Prostate gland (tissue), 2 donors: ENCODE results near the gene TNFRSF1B.

Experiments used
- POLR2A ChIP-seq: fragments of 450-650 bp; IDR thresholded peaks from one replicate; pipeline ENCODE4 v1.6.1; 2016; ENCODE audit warnings: antibody characterized with exemption, mild to moderate bottlenecking
- POLR2AphosphoS5 ChIP-seq: sonication (generic); formaldehyde crosslinking; IDR thresholded peaks from one replicate; pipeline ENCODE4 v1.6.1; 2017; ENCODE audit warnings: antibody characterized with exemption
- TF ChIP-seq, protein P1 (sequence below), 4 experiments: fragments of 200-600 bp in 2 of 4; fragments of 450-650 bp in 2 of 4; sonication (generic) in 2 of 4; IDR thresholded peaks; 1 replicate in 3 of 4; 2 replicates in 1 of 4; pipeline ENCODE4 v1.5.1; 2016 to 2019; ENCODE audit warnings: antibody characterized with exemption in 4 of 4, mild to moderate bottlenecking in 2 of 4, moderate library complexity in 2 of 4

- TF ChIP-seq, protein P1, sequence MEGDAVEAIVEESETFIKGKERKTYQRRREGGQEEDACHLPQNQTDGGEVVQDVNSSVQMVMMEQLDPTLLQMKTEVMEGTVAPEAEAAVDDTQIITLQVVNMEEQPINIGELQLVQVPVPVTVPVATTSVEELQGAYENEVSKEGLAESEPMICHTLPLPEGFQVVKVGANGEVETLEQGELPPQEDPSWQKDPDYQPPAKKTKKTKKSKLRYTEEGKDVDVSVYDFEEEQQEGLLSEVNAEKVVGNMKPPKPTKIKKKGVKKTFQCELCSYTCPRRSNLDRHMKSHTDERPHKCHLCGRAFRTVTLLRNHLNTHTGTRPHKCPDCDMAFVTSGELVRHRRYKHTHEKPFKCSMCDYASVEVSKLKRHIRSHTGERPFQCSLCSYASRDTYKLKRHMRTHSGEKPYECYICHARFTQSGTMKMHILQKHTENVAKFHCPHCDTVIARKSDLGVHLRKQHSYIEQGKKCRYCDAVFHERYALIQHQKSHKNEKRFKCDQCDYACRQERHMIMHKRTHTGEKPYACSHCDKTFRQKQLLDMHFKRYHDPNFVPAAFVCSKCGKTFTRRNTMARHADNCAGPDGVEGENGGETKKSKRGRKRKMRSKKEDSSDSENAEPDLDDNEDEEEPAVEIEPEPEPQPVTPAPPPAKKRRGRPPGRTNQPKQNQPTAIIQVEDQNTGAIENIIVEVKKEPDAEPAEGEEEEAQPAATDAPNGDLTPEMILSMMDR (IDR thresholded peaks at IDR 0.05), result no peak
- no peak for TF ChIP-seq POLR2A
- TF ChIP-seq POLR2AphosphoS5, result peak; percentile 45
Measured at GRCh38 chr1:12143631-12144155, 23.1 kb upstream of the TNFRSF1B start.
